ENCODE measurements around the gene RB1.

Gene RB1

GRCh38 chr13:48393030-48393697 lies 89.6 kb downstream of the RB1 start:
- Histone ChIP-seq H3K36me3 (ENCODE audit: control insufficient read depth, insufficient read depth, low read length) (peaks cover 25% of the 10 kb centered on the region), H3K27ac (ENCODE audit: low read depth, low read length, severe bottlenecking) (no peak overlapping the region), H3K4me3 (ENCODE audit: extremely low read depth, insufficient read depth, low read length, poor library complexity, severe bottlenecking) (no peak overlapping the region), H3K9me3 (ENCODE audit: control insufficient read depth, low read length) (no peaks in the 10 kb centered on the region), H3K4me1 (ENCODE audit: control insufficient read depth, insufficient read depth, low read length, poor library complexity, severe bottlenecking) (no peaks in the 10 kb centered on the region)
- WGBS, 2 experiments (ENCODE audit: insufficient coverage in 2 of 2), result no CpG with 5 or more reads among the region's 3 CpGs

GRCh38 chr13:48393698-48394085 lies 90.1 kb downstream of the RB1 start:
- H3K27ac ChIP-seq (ENCODE audit: low read depth, low read length, severe bottlenecking), result no peak overlapping the region
- no peaks in the 10 kb centered on the region for H3K4me1 ChIP-seq (ENCODE audit: control insufficient read depth, insufficient read depth, low read length, poor library complexity, severe bottlenecking)
- H3K36me3 ChIP-seq (ENCODE audit: control insufficient read depth, insufficient read depth, low read length), result peaks cover 25% of the 10 kb centered on the region
- WGBS, 2 experiments (ENCODE audit: insufficient coverage in 2 of 2), result 100% methylated on average over 1 of the region's 2 CpGs
- H3K4me3 ChIP-seq (ENCODE audit: extremely low read depth, insufficient read depth, low read length, poor library complexity, severe bottlenecking), result no peak overlapping the region
- no peaks in the 10 kb centered on the region for H3K9me3 ChIP-seq (ENCODE audit: control insufficient read depth, low read length)

GRCh38 chr13:48397744-48398143 lies 94.2 kb downstream of the RB1 start:
- Histone ChIP-seq H3K27ac (ENCODE audit: low read depth, low read length, severe bottlenecking) (no peak overlapping the region), H3K4me3 (ENCODE audit: extremely low read depth, insufficient read depth, low read length, poor library complexity, severe bottlenecking) (no peak overlapping the region), H3K36me3 (ENCODE audit: control insufficient read depth, insufficient read depth, low read length) (peaks cover 15% of the 10 kb centered on the region), H3K4me1 (ENCODE audit: control insufficient read depth, insufficient read depth, low read length, poor library complexity, severe bottlenecking) (peaks cover 13% of the 10 kb centered on the region), H3K9me3 (ENCODE audit: control insufficient read depth, low read length) (no peaks in the 10 kb centered on the region)
- WGBS, 2 experiments (ENCODE audit: insufficient coverage in 2 of 2), result no CpG with 5 or more reads among the region's 1 CpG

- no peaks in the 10 kb centered on the region for H3K9me3 ChIP-seq (ENCODE audit: control insufficient read depth, low read length)
- no peak overlapping the region for H3K4me3 ChIP-seq (ENCODE audit: extremely low read depth, insufficient read depth, low read length, poor library complexity, severe bottlenecking)
- peaks cover 13% of the 10 kb centered on the region for H3K4me1 ChIP-seq (ENCODE audit: control insufficient read depth, insufficient read depth, low read length, poor library complexity, severe bottlenecking)
- H3K27ac ChIP-seq (ENCODE audit: low read depth, low read length, severe bottlenecking), result no peak overlapping the region
- peaks cover 10% of the 10 kb centered on the region for H3K36me3 ChIP-seq (ENCODE audit: control insufficient read depth, insufficient read depth, low read length)
These were observed 95.0 kb downstream of the RB1 start for GRCh38 chr13:48398450-48399095.

GRCh38 chr13:48400090-48400694 lies 96.6 kb downstream of the RB1 start:
- Histone ChIP-seq H3K4me3 (ENCODE audit: extremely low read depth, insufficient read depth, low read length, poor library complexity, severe bottlenecking) (no peak overlapping the region), H3K36me3 (ENCODE audit: control insufficient read depth, insufficient read depth, low read length) (peaks cover 7% of the 10 kb centered on the region), H3K4me1 (ENCODE audit: control insufficient read depth, insufficient read depth, low read length, poor library complexity, severe bottlenecking) (peaks cover 13% of the 10 kb centered on the region), H3K9me3 (ENCODE audit: control insufficient read depth, low read length) (no peaks in the 10 kb centered on the region), H3K27ac (ENCODE audit: low read depth, low read length, severe bottlenecking) (peak overlapping the region; percentile 41)
- WGBS, 2 experiments (ENCODE audit: insufficient coverage in 2 of 2), result no CpG with 5 or more reads among the region's 2 CpGs

GRCh38 chr13:48400850-48401291 lies 97.3 kb downstream of the RB1 start:
- H3K4me1 ChIP-seq (ENCODE audit: control insufficient read depth, insufficient read depth, low read length, poor library complexity, severe bottlenecking), result peaks cover 13% of the 10 kb centered on the region
- no peaks in the 10 kb centered on the region for H3K9me3 ChIP-seq (ENCODE audit: control insufficient read depth, low read length)
- no CpG with 5 or more reads among the region's 1 CpG for WGBS, 2 experiments (ENCODE audit: insufficient coverage in 2 of 2)
- H3K4me3 ChIP-seq (ENCODE audit: extremely low read depth, insufficient read depth, low read length, poor library complexity, severe bottlenecking), result no peak overlapping the region
- H3K36me3 ChIP-seq (ENCODE audit: control insufficient read depth, insufficient read depth, low read length), result peaks cover 1% of the 10 kb centered on the region
- no peak overlapping the region for H3K27ac ChIP-seq (ENCODE audit: low read depth, low read length, severe bottlenecking)

GRCh38 chr13:48401480-48401879 lies 97.9 kb downstream of the RB1 start:
- Histone ChIP-seq H3K36me3 (ENCODE audit: control insufficient read depth, insufficient read depth, low read length) (no peaks in the 10 kb centered on the region), H3K4me1 (ENCODE audit: control insufficient read depth, insufficient read depth, low read length, poor library complexity, severe bottlenecking) (peaks cover 13% of the 10 kb centered on the region), H3K9me3 (ENCODE audit: control insufficient read depth, low read length) (no peaks in the 10 kb centered on the region), H3K27ac (ENCODE audit: low read depth, low read length, severe bottlenecking) (no peak overlapping the region), H3K4me3 (ENCODE audit: extremely low read depth, insufficient read depth, low read length, poor library complexity, severe bottlenecking) (no peak overlapping the region)
- WGBS, 2 experiments (ENCODE audit: insufficient coverage in 2 of 2), result no CpG with 5 or more reads among the region's 2 CpGs

- Histone ChIP-seq H3K27ac (ENCODE audit: low read depth, low read length, severe bottlenecking) (no peak overlapping the region), H3K4me3 (ENCODE audit: extremely low read depth, insufficient read depth, low read length, poor library complexity, severe bottlenecking) (no peak overlapping the region), H3K4me1 (ENCODE audit: control insufficient read depth, insufficient read depth, low read length, poor library complexity, severe bottlenecking) (peaks cover 13% of the 10 kb centered on the region), H3K9me3 (ENCODE audit: control insufficient read depth, low read length) (no peaks in the 10 kb centered on the region), H3K36me3 (ENCODE audit: control insufficient read depth, insufficient read depth, low read length) (no peaks in the 10 kb centered on the region)
- 50 to 100% methylated on average over 1 of the region's 2 CpGs for whole genome bisulfite sequencing, 2 experiments (ENCODE audit: insufficient coverage in 2 of 2)
These were observed 98.9 kb downstream of the RB1 start for GRCh38 chr13:48402325-48402932.

- Histone ChIP-seq H3K4me3 (ENCODE audit: extremely low read depth, insufficient read depth, low read length, poor library complexity, severe bottlenecking) (no peak overlapping the region), H3K9me3 (ENCODE audit: control insufficient read depth, low read length) (no peaks in the 10 kb centered on the region), H3K27ac (ENCODE audit: low read depth, low read length, severe bottlenecking) (no peak overlapping the region), H3K4me1 (ENCODE audit: control insufficient read depth, insufficient read depth, low read length, poor library complexity, severe bottlenecking) (peaks cover 13% of the 10 kb centered on the region), H3K36me3 (ENCODE audit: control insufficient read depth, insufficient read depth, low read length) (no peaks in the 10 kb centered on the region)
- WGBS, 2 experiments (ENCODE audit: insufficient coverage in 2 of 2), result no CpG with 5 or more reads among the region's 2 CpGs
These were observed 99.6 kb downstream of the RB1 start for GRCh38 chr13:48403151-48403631.

- 82 to 84% methylated on average over 4 of the region's 8 CpGs for WGBS, 2 experiments (ENCODE audit: insufficient coverage in 2 of 2)
- Histone ChIP-seq H3K27ac (ENCODE audit: low read depth, low read length, severe bottlenecking) (no peak overlapping the region), H3K4me3 (ENCODE audit: extremely low read depth, insufficient read depth, low read length, poor library complexity, severe bottlenecking) (no peak overlapping the region), H3K36me3 (ENCODE audit: control insufficient read depth, insufficient read depth, low read length) (no peaks in the 10 kb centered on the region), H3K4me1 (ENCODE audit: control insufficient read depth, insufficient read depth, low read length, poor library complexity, severe bottlenecking) (peaks cover 13% of the 10 kb centered on the region), H3K9me3 (ENCODE audit: control insufficient read depth, low read length) (no peaks in the 10 kb centered on the region)
These were observed 100.4 kb downstream of the RB1 start for GRCh38 chr13:48403913-48404312.

Measured in mesodermal cell (in vitro differentiated cells).